HepG2 (cell line): ENCODE data around the gene SSBP4. TPM values are rescaled to one million over a fixed set of nuclear protein-coding genes. Genes with fewer than 3 reads are reported as not detected.

Source experiments
- ARID5B ChIP-seq: IDR thresholded peaks from 2 replicates; pipeline ENCODE4 v1.4.0; 2020; ENCODE audit warnings: mild to moderate bottlenecking, missing genetic modification reagents
- IRX3 ChIP-seq: sonication (generic); formaldehyde crosslinking; IDR thresholded peaks from 2 replicates; pipeline ENCODE4 v1.8.1; 2023; ENCODE audit warnings: mild to moderate bottlenecking, low read depth, missing genetic modification reagents, borderline replicate concordance
- KLF11 ChIP-seq: IDR thresholded peaks from 2 replicates; pipeline ENCODE4 v1.6.1; 2016; ENCODE audit warnings: missing compliant biosample characterization
- PCBP1 ChIP-seq: fragments of 200-400 bp; formaldehyde crosslinking; IDR thresholded peaks from 2 replicates; pipeline ENCODE4 v1.6.1; 2017; ENCODE audit warnings: mild to moderate bottlenecking, low read depth, low read length, borderline replicate concordance
- PCBP2 ChIP-seq: fragments of 200-400 bp; formaldehyde crosslinking; optimal IDR thresholded peaks from 2 replicates; pipeline ENCODE3; 2018; ENCODE audit warnings: low read length, low read depth; ENCODE audit not compliant: poor library complexity, severe bottlenecking
- PLRG1 ChIP-seq: fragments of 450-650 bp; conservative IDR thresholded peaks from 2 replicates; pipeline ENCODE4 v1.6.1; 2016
- RXRA ChIP-seq: sonication (generic); formaldehyde crosslinking; IDR thresholded peaks from 2 replicates; pipeline ENCODE4 v1.5.1; 2020; ENCODE audit warnings: missing genetic modification reagents
- SNAPC4 ChIP-seq: sonication (generic); formaldehyde crosslinking; IDR thresholded peaks from 2 replicates; pipeline ENCODE4 v1.4.0; 2020; ENCODE audit warnings: mild to moderate bottlenecking, missing genetic modification reagents
- TARDBP ChIP-seq: sonication (generic); formaldehyde crosslinking; IDR thresholded peaks from 2 replicates; pipeline ENCODE4 v1.8.0; 2022; ENCODE audit warnings: mild to moderate bottlenecking, missing genetic modification reagents
- ZBTB3 ChIP-seq: sonication (generic); formaldehyde crosslinking; IDR thresholded peaks from 2 replicates; pipeline ENCODE4 v1.4.0; 2020; ENCODE audit warnings: low read depth, mild to moderate bottlenecking, moderate library complexity, missing genetic modification reagents, borderline replicate concordance
- polyA plus RNA-seq, 8 experiments: library from polyadenylated mRNA; depleted of rRNA in 3 of 8; stranded (reverse) in 7 of 8; unstranded in 1 of 8; fragments of >200 nt; fragmentation: Illumina TruSeq in 4 of 8; extraction: Trizol in 4 of 8; gene quantifications; 2 replicates each; pipeline versions ENCODE4 v1.2.1 to v1.2.3, GENCODE V29; 2011 to 2016; ENCODE audit warnings: low read depth in 4 of 8, missing spikeins in 1 of 8, mixed read lengths in 1 of 8; ENCODE audit not compliant: insufficient read depth in 1 of 8
- total RNA-seq, 5 experiments: library from RNA; depleted of rRNA; stranded (reverse); fragments of >200 nt; fragmentation: Illumina TruSeq; extraction: Trizol; gene quantifications; 2 replicates each; pipeline ENCODE4 v1.2.3, GENCODE V29; 2016; ENCODE audit warnings: low read depth in 1 of 5
- TF ChIP-seq, protein P1 (sequence below): IDR thresholded peaks from 2 replicates; pipeline ENCODE4 v1.6.1; 2016; ENCODE audit warnings: mild to moderate bottlenecking, missing biosample characterization, missing genetic modification reagents
- TF ChIP-seq, protein P2 (sequence below): sonication (generic); formaldehyde crosslinking; IDR thresholded peaks from 2 replicates; pipeline ENCODE4 v1.4.0; 2020; ENCODE audit warnings: low read depth, missing genetic modification reagents

SSBP4 gene
- total and polyA plus RNA-seq, 2 of the 13 experiments (the other 11 are each of a cell fraction or from before 2014, with no cell fraction given), result 20.8 to 39.5 TPM

DNA sequence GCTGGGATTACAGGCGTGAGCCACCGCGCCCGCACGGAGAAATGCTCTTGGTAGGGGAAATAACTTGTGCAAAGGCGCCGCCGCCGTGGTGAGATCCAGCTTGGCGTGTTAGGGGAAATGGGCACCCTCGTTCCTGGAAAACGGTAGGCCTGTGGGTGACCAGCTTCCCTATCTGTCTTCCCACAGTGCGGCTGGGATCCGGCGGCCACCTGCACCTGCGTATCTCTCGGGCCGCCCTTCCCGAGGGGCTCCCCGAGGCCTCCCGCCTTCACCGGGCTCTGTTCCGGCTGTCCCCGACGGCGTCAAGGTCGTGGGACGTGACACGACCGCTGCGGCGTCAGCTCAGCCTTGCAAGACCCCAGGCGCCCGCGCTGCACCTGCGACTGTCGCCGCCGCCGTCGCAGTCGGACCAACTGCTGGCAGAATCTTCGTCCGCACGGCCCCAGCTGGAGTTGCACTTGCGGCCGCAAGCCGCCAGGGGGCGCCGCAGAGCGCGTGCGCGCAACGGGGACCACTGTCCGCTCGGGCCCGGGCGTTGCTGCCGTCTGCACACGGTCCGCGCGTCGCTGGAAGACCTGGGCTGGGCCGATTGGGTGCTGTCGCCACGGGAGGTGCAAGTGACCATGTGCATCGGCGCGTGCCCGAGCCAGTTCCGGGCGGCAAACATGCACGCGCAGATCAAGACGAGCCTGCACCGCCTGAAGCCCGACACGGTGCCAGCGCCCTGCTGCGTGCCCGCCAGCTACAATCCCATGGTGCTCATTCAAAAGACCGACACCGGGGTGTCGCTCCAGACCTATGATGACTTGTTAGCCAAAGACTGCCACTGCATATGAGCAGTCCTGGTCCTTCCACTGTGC is 30.9 kb upstream of the SSBP4 start (continued):
- TF ChIP-seq ARID5B (no peak; the same call in 1 of the 2 replicates), PCBP1 (peak; percentile 78; the same call in 1 of the 2 replicates), TARDBP (CRISPR knock-in tag) (peak; percentile 89), ZBTB3 (peak; percentile 80; the same call in 1 of the 2 replicates), PLRG1 (no peak), RXRA (peak; percentile 76; the same call in 1 of the 2 replicates), KLF11 (CRISPR knock-in tag) (no peak), SNAPC4 (CRISPR knock-in tag) (peak; percentile 65; the same call in 1 of the 2 replicates), PCBP2 (no peak), IRX3 (0 out of 2 replicates have a peak, but pooled peaks have one; percentile 55)
- TF ChIP-seq, protein P1, sequence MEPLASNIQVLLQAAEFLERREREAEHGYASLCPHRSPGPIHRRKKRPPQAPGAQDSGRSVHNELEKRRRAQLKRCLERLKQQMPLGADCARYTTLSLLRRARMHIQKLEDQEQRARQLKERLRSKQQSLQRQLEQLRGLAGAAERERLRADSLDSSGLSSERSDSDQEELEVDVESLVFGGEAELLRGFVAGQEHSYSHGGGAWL (CRISPR knock-in tag), result peak; percentile 64
- TF ChIP-seq, protein P2, sequence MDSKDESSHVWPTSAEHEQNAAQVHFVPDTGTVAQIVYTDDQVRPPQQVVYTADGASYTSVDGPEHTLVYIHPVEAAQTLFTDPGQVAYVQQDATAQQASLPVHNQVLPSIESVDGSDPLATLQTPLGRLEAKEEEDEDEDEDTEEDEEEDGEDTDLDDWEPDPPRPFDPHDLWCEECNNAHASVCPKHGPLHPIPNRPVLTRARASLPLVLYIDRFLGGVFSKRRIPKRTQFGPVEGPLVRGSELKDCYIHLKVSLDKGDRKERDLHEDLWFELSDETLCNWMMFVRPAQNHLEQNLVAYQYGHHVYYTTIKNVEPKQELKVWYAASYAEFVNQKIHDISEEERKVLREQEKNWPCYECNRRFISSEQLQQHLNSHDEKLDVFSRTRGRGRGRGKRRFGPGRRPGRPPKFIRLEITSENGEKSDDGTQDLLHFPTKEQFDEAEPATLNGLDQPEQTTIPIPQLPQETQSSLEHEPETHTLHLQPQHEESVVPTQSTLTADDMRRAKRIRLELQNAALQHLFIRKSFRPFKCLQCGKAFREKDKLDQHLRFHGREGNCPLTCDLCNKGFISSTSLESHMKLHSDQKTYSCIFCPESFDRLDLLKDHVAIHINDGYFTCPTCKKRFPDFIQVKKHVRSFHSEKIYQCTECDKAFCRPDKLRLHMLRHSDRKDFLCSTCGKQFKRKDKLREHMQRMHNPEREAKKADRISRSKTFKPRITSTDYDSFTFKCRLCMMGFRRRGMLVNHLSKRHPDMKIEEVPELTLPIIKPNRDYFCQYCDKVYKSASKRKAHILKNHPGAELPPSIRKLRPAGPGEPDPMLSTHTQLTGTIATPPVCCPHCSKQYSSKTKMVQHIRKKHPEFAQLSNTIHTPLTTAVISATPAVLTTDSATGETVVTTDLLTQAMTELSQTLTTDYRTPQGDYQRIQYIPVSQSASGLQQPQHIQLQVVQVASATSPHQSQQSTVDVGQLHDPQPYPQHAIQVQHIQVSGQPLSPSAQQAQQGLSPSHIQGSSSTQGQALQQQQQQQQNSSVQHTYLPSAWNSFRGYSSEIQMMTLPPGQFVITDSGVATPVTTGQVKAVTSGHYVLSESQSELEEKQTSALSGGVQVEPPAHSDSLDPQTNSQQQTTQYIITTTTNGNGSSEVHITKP, result no peak; the same call in 1 of the 2 replicates
